Activated T-cell treated with anti-CD3 and anti-CD28 coated beads for 1 hour (primary cell): ENCODE results near the gene GPR160.
"Not testable (repeated sequence)": the region's sequence is repeated elsewhere in the genome, so short reads cannot be mapped to it uniquely, and the experiment has no call there.

Experiments
- DNase-seq: peaks from one replicate; pipeline ENCODE4 v3.0.0-alpha.2; 2020; ENCODE audit warnings: low read depth

Gene GPR160, protein sequence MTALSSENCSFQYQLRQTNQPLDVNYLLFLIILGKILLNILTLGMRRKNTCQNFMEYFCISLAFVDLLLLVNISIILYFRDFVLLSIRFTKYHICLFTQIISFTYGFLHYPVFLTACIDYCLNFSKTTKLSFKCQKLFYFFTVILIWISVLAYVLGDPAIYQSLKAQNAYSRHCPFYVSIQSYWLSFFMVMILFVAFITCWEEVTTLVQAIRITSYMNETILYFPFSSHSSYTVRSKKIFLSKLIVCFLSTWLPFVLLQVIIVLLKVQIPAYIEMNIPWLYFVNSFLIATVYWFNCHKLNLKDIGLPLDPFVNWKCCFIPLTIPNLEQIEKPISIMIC

DNA sequence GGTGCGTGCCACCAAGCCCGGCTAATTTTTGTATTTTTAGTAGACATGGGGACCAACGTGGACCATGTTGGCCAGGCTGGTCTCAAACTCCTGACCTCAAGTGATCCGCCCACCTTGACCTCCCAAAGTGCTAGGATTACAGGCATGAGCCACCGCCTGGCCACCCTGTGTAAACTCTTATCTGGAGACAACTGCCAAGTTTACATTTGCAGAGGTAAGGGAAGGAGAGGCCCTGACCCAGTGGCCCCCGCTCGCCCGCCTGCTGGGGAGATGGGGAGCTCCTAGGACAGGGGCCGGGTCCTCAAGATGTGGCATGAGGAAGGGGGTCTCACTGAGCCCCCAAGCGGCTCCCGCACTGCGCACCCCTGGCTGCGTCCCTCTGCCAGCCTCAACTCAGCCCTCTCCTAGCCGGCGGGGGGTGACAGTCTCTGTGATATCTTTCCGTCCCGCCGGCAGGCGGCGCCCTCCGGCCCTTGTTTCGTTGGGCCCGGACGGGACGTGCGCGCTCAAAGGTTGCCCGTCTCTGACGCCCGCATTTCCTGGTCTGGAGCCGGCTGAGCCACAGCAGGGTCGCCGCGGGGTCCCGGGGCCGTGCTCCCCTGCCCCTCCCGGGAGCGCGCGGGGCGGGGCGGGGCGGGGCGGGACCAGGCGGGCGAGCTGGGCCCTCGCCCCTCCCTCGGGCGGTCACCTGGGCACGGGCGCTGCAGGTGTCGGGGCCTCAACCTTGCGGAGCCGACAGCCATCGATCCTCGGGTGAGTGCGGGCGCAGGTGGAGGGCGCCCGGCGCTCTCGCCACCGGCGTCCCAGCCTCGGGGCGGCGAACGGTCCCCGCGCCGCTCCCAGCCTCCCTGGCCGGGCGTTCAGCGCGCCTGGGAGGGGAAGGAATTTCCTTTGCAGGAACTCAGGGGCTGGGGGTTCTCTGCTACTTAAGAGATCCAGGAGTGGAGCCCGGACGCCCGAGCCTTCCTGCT lies at the start of gene GPR160:
Gene GPR160 (plus strand): TSS at position 533 of the 971 bp plus-strand sequence. CDS start 45,978 bp downstream, outside the sequence.
- DNase-seq, result peak; percentile 78

DNA sequence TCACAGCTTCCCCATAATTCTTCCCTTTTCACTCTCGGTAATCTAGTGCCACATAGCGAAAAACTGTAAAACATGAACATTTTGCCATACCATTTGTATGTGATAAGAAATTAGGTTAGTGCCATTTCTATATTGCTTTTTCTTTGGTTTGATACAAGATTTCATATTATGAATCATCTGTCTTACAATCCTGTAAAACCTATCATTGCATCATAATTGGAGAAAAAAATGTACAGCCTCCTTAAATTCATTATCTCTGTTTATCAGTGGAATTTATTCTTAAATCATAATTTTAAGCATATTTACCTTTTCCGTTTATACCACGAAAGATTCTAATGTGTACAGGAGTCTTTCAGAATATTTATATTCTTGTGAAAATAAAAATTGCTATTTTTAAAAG lies 47.4 kb upstream of the GPR160 start:
- no peak for DNase-seq

DNA sequence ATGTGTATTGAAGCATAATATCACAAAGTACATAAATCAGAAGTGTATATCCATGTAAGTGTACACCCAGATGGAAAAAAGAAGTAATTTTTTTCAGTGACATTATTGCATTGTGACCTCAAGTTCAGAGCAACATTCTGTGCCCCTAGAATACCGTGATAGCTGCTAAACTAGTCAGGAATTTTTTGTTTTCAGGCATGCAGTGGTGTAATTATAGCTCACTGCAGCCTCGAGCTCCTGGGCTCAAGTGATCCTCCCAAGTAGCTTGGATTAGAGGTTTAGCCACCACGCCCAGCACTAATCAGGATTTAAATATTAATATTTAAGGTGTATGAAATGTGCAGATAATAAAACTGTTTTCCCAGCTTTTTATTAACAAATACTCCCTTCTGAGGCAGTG lies 45.6 kb upstream of the GPR160 start:
- DNase-seq, result no peak

DNA sequence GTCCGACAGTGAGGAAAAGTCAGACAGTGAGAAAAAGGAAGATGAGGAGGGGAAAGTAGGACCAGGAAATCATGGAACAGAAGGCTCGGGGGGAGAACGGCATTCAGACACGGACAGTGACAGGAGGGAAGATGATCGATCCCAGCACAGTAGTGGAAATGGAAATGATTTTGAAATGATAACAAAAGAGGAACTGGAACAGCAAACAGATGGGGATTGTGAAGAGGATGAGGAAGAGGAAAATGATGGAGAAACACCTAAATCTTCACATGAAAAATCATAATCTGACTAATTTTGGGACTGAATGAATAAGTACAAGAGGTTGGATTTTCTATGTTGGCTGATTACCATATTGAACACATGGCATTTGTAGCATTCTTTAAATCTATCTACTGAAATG lies 45.0 kb upstream of the GPR160 start:
- DNase-seq, result no peak

DNA sequence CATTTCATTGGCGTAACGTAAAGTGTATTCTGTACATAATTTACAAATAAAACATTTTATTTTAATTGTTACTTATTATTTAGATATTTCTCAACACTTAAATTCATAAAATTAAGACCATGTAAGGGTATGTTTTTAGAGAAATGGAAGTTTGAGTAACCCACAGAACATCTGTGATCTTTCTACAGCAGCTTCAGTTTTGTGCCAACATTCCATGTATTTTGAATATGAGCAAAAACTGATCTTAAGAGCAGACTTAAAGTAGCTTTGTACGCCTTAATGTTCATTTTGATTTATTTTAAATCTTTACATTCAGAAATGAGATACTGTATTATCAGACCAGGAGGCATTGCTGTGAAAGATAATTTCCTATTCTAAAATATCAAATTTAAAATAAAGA lies 44.0 kb upstream of the GPR160 start:
- DNase-seq, result no peak

DNA sequence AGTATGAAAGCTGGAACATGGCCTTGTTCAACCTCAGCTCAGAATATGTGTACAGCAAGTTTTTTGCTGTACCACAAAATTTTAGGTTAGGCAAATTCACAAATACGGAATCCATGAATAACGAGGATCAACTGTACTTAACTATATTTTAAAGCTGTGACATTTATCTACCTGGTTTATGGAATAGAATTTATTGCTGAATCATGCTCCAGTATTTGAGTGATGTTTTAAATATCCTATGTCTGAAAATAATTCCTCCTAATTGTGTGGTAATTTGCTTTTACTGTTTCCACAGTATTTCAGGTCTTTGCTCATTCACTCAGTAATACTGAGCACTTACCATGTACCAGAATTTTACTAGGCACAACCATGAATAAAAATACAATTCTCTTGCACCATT lies 41.7 kb upstream of the GPR160 start:
- no peak for DNase-seq

DNA sequence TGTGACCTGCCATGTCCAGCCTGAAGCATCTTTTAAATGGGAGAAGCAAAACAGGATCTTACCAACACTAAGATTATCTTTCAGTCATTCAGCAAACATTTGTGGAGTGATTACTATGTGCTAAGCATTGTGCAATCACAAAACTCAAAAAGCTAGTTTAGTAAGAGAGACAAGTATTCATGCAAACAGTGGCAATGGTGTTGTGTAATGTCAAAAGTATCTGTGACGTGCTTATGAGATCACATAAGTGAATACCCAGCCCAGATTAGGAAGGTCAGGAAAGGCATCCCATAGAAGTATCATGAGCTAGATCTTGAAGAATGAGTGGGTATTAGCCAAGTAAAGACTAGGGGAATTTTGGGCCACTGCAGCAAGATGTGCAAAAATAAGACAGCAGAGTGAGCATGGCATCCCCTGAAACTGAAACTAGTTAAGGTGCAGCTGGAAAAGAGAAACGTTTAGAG lies 39.1 kb upstream of the GPR160 start:
- DNase-seq, result no peak

DNA sequence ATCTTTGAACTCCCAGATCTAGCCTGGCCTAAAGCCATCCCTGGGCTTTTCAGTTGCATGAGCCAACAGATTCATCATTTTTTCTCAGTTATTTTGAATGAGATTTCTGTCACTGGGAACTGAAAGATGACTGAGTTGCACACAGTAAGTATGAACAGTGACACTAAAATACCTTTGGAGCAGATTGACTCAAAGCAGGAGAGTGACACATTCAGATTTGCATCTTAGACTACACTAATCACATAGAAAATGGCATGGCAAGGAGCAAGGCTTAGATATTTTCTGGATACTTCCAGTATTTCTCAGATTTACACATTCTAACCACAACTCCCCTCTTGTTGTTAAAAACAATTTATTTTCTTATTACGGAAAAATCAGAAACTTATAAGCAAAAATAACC lies 38.4 kb upstream of the GPR160 start:
- DNase-seq, result no peak

DNA sequence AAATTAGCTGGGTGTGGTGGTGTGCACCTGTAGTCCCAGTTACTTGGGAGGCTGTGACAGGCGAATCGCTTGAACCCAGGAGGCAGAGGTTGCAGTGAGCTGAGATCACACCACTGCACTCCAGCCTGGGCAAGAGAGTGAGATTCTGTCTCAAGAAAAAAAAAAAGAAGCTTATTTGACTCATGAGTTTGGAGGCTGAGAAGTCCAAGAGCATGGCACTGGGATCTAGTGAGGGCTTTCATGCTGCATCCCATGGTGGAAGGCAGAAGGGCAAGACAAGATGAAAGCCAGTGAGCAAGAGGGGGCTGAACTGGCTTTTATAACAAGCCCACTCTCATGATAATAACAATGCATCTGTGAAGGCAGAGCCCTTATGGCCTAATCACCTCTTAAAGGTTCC lies 37.7 kb upstream of the GPR160 start:
- no peak for DNase-seq

DNA sequence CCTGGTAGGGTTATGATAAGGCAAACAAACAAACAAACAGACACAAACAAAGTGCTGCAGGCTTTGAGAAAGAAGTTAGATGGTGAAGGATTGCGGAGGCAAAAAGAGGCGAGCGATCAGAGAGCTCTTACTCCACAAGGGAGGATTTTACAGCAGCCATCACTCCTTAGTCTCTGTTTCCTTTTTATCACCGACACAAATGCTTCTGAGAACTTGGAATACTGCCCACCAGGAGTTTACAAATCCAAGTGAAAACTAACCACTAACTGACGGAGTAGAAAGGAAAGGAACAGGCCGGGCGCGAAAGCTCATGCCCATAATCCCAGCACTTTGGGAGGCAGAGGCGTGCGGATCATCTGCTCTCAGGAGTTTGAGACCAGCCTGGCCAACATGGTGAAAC lies 35.6 kb upstream of the GPR160 start:
- DNase-seq, result no peak

DNA sequence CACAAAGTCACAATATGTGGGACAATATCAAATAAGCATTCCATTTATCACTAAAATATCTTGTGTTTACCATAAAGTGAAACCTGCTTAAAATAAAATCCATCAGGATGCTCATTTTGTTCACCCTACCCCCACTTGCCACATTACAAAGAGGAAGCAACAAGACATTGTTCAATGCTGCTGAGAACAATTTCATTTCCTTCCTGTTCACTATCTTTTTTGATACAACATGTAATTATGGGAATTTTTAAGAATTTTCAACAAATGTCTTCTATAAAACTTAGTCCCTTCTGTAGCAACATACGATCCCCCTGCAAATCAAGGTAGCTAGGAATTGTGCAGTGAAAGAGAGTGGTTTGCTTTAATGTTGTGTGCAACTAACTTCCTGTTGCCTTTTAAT lies 34.9 kb upstream of the GPR160 start:
- no peak for DNase-seq

DNA sequence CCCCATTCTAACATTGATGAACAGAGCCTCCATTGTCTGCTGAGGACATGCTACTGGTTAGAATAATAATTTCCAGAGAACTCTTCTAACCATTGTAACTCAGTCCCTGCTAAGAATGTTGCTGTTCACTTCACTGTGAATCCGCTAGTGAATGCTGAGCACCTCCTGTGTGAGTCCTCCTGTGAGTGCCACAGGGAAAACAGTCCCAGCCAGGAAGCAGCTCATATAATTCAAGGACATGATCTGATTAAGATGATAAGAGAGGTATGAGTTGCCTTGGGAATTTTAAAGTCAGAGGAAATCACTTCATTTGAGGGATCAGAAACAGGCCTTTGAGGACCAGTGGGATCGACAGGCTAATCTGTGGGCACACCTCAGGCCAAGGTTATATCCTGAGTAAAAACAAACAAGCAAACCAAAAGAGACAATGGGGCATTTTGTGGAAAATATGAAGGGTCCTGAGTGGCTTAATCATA lies 33.9 kb upstream of the GPR160 start:
- no peak for DNase-seq

DNA sequence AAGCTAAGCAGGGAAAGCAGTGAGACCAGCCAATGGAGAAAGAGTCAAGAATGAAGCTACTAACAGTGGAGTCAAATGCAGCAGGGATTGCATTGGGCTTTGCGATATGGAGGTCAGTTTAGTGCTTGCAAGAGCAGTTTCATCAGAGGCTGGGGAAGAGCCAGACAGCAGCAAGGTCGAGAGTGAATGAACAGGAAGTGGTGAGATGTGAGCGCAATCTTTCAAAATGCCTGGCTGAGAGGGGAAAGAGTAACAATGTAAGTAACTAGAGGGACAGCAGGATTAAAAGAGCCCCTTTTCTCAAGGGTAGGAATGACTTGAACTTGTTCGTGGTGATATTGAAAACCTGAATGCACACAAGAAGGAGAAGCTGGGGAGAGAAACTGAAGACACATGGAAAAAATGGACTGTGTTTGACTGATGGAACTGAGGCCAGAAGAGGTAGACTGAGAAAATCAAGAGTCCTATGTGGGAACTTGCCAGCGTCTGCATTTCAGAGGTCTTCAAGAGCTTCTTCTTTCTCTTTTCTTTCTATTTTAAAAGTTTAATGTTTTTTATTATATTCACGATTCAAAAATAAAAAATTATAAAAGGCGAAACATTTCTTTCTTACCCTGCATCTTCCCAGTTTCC lies 30.6 kb upstream of the GPR160 start:
- DNase-seq, result peak; percentile 1

DNA sequence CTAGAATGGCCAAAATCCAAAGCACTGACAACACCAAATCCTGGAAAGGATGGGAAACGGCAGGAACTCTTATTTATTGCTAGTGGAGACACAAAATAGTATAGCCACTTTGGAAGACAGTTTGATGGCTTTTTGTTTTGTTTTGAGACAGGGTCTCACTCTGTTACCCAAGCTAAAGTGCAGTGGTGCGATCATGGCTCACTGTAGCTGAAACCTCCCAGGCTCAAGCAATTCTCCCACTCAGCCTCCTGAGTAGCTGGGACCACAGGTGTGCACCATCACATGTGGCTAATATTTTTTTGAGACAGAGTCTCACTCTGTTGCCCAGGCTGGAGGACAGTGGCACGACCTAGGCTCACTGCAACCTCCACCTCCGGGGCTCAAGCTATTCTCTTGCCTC lies 27.3 kb upstream of the GPR160 start:
- DNase-seq, result no peak

DNA sequence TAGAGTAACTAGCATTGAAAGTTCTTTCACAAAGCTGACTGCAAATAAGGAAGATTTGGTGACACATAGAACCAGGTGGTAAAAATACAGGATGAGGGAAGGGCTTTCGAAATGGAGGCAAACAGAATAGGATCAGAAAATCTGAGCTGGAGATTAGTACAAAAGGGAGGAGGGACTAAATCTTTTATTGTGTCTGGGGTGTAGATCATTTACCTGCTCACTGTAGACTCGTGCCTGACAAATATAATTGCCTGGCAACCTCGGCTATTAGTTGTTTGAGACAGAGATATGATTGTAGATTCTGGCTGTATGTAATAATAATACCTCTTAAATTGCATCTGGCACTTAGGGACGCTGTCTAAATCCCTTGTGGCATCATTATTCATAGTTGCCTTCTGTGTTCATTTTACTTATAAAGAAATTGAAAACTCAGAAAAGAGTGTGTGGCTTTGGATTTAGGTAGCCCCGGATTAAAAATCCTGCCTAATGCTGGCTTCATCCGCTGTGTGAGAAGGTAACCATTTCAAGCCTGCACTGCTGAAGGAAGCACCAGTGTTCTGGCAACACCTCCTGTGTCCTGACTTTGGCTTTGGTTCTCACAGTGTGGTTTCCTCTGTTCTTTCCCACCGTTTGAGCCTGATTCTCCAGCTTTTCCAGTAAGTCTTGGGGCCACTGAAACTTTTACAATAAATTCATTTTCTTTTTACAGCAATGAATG lies 25.0 kb upstream of the GPR160 start:
- no peak for DNase-seq

DNA sequence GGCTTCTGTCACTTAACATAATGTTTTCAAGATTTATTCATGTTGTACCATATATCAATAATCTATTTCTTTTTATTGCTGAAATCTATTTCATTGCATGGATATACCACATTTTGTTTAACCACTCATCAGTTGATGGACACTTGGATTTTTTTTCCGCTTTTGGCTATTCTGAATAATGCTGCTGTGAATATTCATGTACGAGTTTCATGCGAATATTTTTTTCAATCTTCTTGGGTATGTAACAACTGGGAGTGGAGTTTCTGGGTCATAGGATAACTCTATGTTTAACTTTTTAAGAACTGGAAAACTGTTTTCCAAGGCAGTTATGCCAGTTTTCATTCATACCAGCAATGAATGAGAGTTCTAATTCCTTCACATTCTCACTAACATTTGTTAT lies 21.7 kb upstream of the GPR160 start:
- DNase-seq, result no peak

DNA sequence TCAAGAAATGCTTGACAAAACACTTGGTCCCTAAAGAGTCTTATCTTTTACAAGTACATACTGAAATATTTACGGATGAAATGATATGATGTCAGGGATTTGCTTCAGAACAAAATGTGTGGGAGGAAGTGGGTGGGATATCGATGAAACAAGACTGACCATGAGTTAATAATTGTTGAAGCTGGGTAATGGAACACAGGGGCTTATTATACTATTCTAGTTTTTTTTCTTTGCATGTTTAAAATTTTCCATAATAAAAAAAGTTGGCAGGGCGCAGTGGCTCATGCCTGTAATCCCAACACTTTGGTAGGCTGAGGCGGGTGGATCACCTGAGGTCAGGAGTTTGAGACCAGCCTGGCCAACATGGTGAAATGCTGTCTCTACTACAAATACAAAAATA lies 18.5 kb upstream of the GPR160 start:
- not testable (repeated sequence) for DNase-seq

DNA sequence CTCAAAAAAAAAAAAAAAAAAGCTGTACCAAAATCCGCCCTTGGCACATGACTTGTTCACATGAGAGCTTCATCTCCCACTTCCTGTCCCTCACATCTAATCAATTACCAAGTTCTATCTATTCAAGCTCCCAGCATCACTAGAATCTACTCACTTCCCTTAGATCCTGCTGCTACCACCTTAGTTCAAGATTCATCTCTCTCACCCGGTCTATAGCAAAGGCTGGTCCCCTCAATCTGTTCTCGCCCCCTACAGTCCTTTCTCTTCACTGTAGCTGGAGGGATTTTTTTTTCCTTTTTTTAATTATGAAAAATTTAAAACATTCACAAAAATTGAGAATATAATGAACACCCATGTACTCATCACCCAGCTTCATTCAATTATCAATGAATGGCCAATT lies 16.7 kb upstream of the GPR160 start:
- no peak for DNase-seq

DNA sequence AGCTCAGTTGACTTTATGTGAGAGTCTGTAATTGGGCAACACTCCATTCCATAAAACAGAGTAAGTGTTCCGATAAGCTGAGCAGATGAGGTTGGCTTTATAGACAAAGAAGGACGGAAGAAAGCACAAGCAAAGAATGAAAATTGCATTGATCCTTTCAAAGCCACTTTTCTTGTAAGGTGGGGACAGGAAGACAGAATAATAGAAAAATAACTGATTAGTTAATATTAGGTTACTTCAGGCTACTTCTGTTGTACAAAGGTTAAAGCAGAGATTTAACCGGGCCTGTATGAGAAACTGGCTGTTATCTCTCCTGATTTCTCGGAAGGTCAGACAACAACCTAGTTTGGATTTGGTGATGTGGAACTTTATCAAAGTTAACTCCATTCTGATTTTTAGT lies 15.5 kb upstream of the GPR160 start:
- DNase-seq, result no peak

DNA sequence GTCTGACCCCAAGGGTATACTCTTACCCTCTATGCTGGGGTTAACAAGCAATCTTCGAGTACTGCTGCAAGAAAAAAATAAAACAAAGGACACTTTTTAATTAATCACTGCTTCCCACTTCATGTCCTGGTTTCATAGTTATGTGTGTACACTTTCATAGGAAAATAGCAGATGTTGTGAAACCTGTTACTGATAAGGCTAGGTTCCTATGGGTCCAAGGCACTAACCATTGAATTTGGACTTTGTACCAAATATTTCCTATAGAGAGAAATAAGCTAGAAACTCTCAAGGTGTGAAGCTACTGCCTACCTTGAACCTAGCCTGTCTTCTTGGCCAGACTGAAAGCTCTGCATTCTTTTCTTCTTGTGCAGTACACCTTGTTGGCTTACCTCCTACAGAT lies 14.6 kb upstream of the GPR160 start:
- no peak for DNase-seq

DNA sequence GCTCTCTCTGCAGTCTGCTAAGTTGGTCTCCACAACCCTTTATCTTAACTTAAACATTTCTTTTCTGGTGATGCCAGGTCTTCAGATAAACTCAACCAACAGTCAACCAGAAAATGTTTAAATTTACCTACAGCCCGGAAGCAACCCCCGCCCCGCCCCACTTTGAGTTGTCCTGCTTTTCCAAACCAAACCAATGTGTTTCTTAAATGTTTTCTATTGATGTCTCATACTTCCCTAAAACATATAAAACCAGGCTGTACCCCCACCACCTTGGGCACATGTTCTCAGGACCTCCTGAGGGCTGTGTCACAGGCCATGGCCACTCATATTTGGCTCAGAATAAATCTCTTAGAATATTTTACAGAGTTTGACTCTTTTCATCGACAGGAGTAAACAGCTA lies 13.2 kb upstream of the GPR160 start:
- no peak for DNase-seq
